Renal cortex interstitium (tissue), 15 donors: ENCODE data around the gene PLA2G3. TPM values are rescaled to one million over a fixed set of nuclear protein-coding genes. Genes with fewer than 3 reads are reported as not detected.
"Not testable (repeated sequence)": the region's sequence is repeated elsewhere in the genome, so short reads cannot be mapped to it uniquely, and the experiment has no call there.

Source experiments
- DNase-seq, 11 donors: peaks; one replicate each; pipeline ENCODE4 v3.0.0-alpha.2; 2013; ENCODE audit warnings: low read depth in 9 of 11, low spot score in 4 of 11; ENCODE audit errors: extremely low read depth in 1 of 11
- long read RNA-seq, 16 experiments: transcript quantifications; one replicate each; lab custom pipeline, GENCODE V29; 2026
- polyA plus RNA-seq, 3 donors: library from polyadenylated mRNA; unstranded; fragments of 120-200 nt; gene quantifications; one replicate each; pipeline ENCODE4 v1.2.1, GENCODE V29; 2013; ENCODE audit not compliant: insufficient read length in 3 of 3

PLA2G3 gene, protein sequence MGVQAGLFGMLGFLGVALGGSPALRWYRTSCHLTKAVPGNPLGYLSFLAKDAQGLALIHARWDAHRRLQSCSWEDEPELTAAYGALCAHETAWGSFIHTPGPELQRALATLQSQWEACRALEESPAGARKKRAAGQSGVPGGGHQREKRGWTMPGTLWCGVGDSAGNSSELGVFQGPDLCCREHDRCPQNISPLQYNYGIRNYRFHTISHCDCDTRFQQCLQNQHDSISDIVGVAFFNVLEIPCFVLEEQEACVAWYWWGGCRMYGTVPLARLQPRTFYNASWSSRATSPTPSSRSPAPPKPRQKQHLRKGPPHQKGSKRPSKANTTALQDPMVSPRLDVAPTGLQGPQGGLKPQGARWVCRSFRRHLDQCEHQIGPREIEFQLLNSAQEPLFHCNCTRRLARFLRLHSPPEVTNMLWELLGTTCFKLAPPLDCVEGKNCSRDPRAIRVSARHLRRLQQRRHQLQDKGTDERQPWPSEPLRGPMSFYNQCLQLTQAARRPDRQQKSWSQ
- polyA plus RNA-seq: under 1 TPM; 0.06 to 0.22 (median 0.11) TPM
- long read RNA-seq, donor 1: 0 reads
- long read RNA-seq, donor 2: 0 reads
- long read RNA-seq, donor 3: 0 reads
- long read RNA-seq, donor 4: 0 reads
- long read RNA-seq, donor 5: 0 reads
- long read RNA-seq, donor 6: 0 reads
- long read RNA-seq, donor 7: 0 reads
- long read RNA-seq, donor 8: 0 reads
- long read RNA-seq, donor 9: 0 reads
- long read RNA-seq, donor 10: 0 reads
- long read RNA-seq, donor 11: 0 reads
- long read RNA-seq, donor 12: 0 reads
- long read RNA-seq, donor 13: 0 reads
- long read RNA-seq, donor 14: 0 reads
- long read RNA-seq, donor 15: 0 reads
- long read RNA-seq, donor 16, partial matches to known transcripts: 40 of 62 reads
- long read RNA-seq, donor 16, other reads (novel, unspliced or antisense): 22 of 62 reads

DNA sequence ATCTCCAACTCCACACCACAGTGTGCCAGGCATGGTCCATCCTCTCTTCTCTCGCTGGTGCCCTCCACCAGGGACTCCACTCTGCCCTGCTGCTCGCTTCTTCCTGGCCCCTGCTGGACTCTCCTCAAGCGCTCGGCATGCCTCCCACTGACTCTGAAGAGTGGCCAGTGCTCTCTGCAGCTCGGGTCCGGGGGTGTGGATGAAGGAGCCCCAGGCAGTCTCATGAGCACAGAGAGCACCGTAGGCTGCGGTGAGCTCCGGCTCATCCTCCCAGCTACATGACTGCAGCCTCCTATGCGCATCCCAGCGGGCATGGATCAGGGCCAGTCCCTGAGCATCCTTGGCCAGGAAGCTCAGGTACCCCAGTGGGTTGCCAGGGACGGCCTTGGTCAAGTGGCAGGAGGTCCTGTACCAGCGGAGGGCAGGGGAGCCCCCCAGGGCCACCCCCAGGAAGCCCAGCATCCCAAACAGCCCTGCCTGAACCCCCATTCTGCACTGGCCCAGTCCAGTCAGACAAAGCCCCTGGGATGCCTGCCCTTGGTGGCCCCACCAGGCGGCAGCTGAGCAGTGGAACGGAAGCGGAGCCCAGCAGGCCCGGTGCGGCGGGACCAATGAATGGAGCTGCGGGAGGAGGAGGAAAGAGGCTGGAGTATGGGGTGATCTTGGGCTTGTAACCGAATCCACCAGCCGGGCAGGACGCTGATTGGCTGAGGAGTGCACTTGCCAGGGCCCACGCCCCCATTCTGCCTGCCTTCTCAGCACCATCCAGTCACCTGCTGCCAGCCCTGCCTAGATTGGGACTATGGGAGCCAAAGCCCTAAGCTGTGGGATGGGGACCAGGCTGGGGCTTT, at the start of gene PLA2G3:
PLA2G3 (minus strand) TSS at position 643 of the 851 bp plus-strand sequence; CDS start at position 489, 154 bp downstream.
- peak in 6 of 11 donors; percentile 20 to 55 (median 33) for DNase-seq

DNA sequence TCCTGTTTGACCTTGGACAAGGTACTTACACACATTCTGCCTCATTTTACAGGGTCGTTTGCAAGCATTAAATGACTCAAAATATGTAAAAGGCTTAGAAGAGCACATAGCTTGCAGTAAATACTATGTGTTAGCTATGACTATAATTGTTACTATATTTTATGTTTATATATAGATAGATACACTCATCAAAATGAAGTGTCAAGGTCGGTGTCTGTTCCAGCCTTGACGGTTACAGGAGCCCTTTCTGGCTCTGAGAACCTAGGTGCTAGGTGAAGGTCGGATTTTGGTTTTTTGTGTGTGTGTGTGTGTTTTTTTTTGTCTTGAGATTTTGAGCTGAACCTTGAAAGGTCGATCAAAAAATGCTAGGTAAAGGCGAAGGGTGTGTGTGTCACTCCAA, 47.3 kb upstream of the PLA2G3 start:
- no peak for DNase-seq

- no peak for DNase-seq
Measured at GRCh38 chr22:31185056-31185455, 44.7 kb upstream of the PLA2G3 start.

DNA sequence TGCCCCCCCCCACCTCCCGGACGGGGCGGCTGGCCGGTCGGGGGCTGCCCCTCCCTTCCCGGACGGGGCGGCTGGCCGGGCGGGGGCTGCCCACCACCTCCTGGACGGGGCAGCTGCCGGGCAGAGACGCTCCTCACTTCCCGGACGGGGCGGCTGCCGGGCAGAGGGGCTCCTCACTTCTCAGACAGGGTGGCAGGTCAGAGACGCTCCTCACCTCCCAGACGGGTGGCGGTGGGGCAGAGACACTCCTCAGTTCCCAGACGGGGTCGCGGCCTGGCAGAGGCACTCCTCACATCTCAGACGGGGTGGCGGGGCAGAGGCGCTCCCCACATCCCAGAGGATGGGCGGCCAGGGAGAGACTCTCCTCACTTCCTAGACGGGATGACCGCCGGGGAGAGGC, 43.7 kb upstream of the PLA2G3 start:
- no peak for DNase-seq

DNA sequence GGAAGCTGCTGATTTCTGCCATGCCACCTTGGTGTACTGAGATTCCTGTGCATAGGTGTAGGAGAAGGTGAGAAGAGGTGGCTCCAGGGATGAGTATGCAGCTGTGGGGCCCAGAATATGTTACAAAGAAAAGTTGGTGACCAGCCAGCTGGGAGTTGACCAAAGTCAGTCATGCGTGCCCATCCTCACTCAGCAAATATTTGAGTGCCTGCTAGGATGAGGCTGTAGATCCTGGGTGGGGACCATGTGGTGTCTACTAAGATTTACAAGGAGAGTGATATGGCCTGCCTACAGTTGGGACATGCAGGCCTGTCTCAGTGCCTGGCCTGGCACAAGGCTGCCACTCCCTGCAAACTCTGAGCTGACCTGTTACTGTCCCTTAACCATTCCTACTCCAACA, 39.0 kb upstream of the PLA2G3 start:
- DNase-seq: peak in 5 of 11 donors; percentile 5 to 60 (median 12)

GRCh38 chr22:31178859-31179258, 38.6 kb upstream of the PLA2G3 start:
- DNase-seq: no peak

DNA sequence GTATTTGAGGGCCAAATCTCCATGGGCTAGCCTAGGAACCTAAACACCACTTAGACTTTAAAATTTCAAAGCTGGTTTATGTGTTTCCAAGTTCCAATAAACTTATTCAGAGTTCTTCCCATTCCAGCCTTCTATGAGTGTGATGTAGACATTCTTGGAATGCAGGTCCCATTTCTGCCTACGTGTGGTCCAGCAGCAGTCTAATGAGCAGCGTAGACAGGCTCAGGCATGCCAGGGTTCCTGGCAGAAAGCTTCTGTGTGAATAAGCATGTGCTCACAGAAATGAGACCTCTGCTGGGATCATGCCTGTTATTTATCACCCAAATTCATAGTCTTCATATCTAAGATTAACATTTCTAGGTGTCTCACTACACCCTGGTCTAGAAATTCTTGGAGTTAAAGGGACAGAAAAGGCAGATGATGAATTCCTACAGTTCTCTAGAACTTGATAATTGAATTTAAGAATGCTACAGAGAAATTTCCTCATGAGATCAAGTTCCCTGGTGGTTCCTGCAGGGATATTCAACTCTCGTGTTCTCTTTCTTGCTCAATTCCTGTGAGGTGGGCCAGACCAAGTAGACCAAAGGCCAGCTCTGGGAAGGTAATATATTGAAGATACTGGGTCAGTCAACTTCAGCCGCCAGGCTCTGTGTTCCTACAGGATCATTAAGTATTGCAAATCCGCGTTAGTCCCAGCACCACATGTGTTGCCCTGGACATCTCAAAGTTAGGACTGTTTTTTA, 37.3 kb upstream of the PLA2G3 start:
- DNase-seq: no peak

DNA sequence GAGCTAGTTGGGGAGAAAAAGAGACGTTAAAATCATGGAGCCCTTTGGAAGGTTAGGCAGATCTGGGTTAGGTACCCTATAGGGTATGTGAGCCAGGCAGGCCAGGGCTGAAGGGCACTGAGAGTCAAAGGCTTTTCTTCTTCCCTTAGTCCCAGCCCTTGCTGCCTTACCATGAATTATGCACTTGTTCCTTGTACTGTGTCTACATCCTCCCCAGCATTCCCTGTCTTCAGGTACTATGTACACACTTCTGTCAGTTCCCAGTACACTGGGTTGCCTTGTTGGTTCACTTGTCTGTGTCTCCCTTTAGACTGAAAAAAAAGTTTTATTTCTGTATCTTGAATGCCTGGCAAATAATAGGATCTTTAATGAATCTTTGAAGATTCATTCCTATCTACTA, 36.6 kb upstream of the PLA2G3 start:
- no peak for DNase-seq

DNA sequence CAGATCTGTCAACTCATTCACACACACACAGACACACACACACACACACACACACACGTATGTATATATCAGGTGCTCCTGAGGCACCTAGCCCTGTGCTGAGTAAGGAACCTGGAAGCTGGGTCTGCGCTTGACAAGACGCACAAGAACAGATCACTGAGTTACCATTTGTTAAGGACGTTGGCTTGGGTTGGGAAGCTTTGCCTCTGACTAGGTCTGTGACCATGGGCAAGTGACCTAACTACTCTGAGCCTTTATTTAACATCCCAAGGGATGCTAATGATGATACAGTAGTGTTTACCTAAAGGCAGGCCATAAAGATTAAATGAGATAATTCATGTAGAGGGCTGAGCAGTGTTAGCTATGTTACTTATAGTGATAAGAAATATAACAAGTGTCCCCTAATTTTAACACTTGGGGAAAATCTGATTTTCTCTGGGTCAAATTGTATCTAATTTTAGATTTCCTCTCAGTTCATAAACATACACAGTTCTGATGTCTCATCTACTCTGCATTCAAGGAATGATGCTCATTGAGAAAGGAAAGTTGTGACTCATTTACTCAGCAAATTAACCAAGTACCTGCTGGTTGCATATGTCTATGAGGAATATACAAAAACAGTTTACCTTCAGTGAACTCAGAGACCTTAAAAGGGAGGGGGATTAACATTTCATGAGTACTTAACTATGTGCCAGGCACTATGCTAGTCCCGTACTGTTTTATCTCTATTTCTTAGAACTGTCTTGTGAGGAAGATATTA, 33.3 kb upstream of the PLA2G3 start:
- DNase-seq: no peak

- DNase-seq: not testable (repeated sequence)
Measured at GRCh38 chr22:31171734-31172133, 31.4 kb upstream of the PLA2G3 start.

DNA sequence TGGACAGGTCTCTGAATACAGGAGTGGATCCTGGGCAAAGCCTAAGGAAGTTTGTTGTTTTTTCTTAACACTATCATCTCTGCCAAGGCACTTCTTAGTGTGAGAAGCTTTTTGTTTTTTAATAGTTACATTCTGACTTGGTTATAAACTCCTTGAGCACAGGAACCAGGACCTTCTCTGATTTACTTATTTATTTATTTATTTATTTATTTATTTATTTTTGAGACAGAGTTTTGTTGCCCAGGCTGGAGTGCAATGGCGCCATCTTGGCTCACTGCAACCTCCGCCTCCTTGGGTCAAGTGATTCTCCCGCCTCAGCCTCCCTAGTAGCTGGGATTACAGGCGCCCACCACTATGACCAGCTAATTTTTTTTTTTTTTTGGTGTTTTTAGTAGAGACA, 30.7 kb upstream of the PLA2G3 start:
- DNase-seq: no peak

DNA sequence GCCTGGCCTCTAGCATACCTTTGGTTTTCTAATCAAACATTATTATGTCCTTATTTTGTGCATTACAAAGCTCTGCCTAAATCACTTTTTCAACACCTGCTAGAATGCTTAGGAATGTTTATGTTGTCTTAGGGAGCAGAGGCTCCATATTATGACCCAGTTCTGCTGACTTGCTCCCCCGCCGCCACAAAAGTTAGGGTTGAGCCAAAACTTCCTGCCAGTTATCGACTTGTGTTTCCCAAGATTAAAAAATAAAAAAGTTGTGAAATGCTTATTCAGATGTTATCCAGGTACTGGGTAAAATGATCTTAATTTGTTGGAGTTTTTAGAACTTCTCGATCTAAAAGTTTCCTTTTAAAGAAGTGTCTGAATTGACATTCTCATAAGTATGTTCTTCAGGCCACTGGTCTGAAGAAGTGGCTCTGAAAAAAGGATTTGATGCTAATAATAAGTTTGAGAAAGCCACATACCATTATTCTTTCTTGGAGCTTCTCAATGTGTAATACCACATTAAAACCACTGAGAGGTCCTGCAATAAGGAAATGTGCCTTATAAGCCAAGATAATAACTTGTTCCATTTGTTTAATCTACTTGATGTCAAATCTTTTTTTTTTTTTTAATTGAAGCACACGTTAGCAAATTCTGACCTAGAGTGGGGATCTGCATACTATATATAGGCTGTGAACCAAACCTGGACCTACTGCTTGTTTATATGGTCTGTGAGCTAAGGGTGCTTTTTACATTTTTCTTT, 21.9 kb upstream of the PLA2G3 start:
- DNase-seq: no peak

GRCh38 chr22:31161386-31161785, 21.1 kb upstream of the PLA2G3 start:
- DNase-seq: no peak

DNA sequence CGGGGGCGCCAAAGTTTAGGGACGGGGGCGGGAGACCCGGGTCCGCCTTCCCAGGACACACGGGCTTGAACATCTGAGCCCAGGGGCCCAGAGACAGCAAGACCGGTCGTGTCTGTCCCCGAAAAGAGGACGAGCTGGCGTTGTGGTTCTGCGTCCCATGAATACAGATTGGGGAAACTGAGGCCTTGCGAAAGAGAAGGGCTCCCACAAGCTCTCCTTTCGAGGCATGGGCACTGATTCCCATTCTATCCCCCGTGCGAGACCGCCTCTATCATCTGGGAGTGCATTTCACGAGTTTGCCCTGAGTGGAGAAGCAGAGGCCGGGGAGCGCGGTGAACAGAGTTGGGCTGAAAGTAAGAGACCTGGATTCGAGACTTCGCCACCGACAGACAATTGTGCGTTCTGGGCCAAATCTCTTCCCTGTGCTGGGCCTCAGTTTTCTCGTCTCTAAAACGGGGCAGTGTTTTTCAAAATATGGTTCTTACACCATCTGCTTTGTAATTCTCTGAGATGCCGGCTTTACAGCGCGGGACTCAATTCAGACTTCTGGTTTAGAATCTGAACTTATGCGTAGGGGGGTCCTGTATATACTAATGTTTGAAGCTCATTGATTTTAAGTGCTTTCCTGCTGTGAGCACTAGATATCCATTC, 20.1 kb upstream of the PLA2G3 start:
- peak in 3 of 11 donors; percentile 12 to 25 (median 12) for DNase-seq

DNA sequence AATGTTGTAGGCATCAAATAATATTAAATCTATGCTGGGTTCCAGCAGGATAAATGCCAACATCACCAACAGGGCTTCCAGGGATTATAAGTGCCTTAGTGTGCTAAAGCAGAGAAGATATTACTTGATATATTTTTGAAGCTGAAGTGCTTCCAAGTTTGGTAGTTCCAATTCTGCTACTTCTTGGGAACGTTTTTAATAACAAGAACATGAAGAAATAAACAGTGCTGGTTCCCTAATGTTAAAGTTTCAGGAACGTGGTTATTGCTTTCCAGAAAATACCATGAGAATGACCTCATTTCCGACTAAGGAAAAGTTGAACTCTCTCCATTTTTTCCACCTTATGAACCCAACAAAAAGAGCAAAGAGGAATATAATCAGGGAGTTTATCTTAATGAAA, 15.1 kb upstream of the PLA2G3 start:
- no peak for DNase-seq

DNA sequence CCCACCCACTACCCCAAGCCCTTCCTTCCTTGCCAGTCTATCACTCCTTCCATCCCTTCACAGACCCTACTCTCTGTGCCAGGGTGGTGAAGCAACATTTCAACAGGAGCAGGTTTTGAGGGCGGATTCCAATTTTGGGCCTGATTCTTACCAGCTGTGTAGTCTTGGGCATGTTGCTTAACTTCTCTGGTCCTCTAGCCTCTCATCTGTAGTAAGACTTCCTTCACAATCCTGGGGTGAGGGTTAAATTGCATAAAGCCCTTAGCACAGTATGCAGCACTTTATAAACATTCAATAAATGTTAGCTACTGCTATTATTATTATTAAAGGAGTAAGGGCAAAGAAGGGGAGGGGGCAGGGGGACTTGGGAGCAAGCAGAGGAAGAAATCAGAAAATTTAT, 14.7 kb upstream of the PLA2G3 start:
- DNase-seq: no peak

DNA sequence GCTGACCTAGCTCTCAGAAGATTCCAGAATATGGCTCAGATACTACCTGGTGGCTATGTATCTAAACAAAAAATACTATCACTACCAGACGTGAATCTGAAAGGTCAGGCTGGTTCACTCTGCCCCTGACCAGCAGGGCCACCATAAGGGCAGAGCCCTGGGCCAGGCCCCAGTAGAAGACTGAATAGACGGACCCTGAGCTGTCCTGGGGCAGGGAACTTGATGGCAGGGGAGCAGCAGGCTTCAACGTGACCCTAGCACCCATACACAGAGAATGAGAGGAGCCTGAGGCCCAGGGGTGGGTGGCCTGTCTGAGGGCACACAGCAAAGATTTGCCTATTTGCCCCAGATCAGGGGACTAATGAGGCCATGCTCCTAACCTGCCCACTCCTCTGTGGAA, 13.0 kb upstream of the PLA2G3 start:
- no peak for DNase-seq
